ENCODE measurements around the gene ETFRF1.

DNA sequence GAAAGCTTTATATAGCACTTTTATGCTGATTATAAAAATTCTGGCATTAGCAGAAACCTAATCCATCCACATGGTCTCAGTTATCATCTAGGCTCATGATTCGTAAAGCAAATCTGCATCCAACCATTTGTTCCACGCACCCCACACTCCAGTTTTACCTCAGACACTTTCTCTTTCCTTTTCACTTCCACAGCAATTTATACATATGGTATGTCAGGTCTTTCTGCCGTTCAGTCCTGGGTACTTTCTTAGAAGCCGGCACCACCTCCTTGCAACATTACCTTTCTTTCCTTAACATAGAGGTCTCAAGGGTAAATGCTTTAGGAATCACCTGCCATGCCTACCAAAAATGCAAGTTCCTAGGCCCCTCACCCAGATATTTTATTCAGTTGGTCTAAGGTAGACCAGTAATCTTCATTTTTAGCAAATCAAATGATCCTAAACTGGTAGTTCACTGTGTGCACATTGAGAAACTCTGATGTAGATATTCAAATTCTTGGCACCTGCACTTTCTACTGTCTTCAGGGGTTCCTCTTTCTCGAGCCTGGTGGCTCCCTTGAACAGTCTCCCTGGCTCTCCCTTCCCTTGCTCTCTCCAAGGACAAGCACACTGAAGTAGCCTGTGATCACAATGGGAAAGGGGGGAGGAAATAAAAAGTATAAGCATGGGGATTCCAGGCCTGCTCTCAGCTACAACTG, 58.5 kb downstream of the ETFRF1 start:
- no peak for TF ChIP-seq POLR2AphosphoS5 (IDR thresholded peaks at IDR 0.05; ENCODE audit: low read depth, low read length)
- TF ChIP-seq SPI1 (IDR thresholded peaks at IDR 0.05; ENCODE audit: low read depth, low read length), result peak; percentile 66
- TF ChIP-seq POLR2A (IDR thresholded peaks at IDR 0.05; ENCODE audit: low read depth, low read length), result no peak
- TF ChIP-seq POU2F2 (IDR thresholded peaks at IDR 0.05; ENCODE audit: low read depth, low read length), result no peak
- no peak for TF ChIP-seq TAF1 (IDR thresholded peaks at IDR 0.05; ENCODE audit: low read depth, low read length)
